ENCODE results near the gene AGPAT2.

Gene AGPAT2

DNA sequence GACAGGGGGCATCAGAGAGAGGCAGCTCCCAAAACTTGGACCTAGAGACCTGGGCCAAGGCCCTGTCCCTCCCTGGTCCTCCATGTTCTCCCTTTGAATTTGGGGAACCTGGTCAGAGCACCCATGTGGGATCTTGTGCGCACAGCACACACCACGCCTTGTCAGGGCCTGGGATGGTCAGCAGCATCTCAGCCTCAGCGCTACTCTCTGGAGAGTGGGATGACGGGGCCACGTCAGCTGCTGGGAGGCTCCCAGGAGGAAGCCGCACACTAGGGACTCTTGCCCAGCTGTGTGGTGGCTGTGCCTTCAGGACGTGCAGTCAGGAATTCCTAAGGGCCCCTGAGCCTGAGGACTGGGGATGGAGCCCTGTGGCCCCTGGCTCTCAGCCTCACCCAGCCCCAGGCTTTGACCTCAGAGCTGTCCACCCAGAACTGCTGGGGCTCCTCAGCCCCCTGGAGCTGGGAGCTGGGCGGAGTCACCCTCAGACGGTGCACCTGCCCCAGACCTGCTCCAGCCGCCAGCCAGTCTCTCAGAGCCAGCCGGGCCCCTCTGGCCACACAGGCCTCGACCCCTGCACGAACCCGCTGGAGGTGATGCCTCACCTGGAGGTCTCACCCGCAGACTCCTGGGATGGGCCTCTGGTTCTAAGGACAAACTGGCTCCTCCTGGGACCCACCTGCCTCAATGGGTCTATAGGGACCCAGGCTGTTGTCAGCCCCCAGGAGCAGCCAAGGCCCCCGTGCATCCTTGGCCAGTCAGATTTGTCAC, 62.9 kb downstream of the AGPAT2 start:
- DNase-seq (no peak), ATAC-seq (ENCODE audit: insufficient read depth, low read depth) (no peak)
- Histone ChIP-seq H3K4me2 (ENCODE audit: insufficient read depth, low read length) (peak overlapping the region; percentile 33; the same call in 1 of the 2 replicates), H2AFZ (ENCODE audit: low read depth, low read length) (no peak overlapping the region), H3K4me3 (ENCODE audit: low read depth in 1 of 2, low read length in 2 of 2) (no peak overlapping the region), H3K4me1 (ENCODE audit: insufficient read depth, low read length) (peaks cover 79% of the 10 kb centered on the region), H3K27ac (ENCODE audit: low read length) (peak overlapping the region; percentile 93), H3K9me3 (ENCODE audit: insufficient read depth, low read length, severe bottlenecking) (no peaks in the 10 kb centered on the region), H4K20me1 (ENCODE audit: insufficient read depth, low read length) (no peaks in the 10 kb centered on the region), H3K36me3 (ENCODE audit: insufficient read depth, low read length) (no peaks in the 10 kb centered on the region), H3K27me3 (ENCODE audit: insufficient read depth, low read length, poor library complexity) (no peaks in the 10 kb centered on the region), H3K9ac (ENCODE audit: low read depth, low read length) (peak overlapping the region; percentile 62), H3K79me2 (ENCODE audit: insufficient read depth, low read length) (peaks cover 4% of the 10 kb centered on the region)
- TF ChIP-seq, protein P1, sequence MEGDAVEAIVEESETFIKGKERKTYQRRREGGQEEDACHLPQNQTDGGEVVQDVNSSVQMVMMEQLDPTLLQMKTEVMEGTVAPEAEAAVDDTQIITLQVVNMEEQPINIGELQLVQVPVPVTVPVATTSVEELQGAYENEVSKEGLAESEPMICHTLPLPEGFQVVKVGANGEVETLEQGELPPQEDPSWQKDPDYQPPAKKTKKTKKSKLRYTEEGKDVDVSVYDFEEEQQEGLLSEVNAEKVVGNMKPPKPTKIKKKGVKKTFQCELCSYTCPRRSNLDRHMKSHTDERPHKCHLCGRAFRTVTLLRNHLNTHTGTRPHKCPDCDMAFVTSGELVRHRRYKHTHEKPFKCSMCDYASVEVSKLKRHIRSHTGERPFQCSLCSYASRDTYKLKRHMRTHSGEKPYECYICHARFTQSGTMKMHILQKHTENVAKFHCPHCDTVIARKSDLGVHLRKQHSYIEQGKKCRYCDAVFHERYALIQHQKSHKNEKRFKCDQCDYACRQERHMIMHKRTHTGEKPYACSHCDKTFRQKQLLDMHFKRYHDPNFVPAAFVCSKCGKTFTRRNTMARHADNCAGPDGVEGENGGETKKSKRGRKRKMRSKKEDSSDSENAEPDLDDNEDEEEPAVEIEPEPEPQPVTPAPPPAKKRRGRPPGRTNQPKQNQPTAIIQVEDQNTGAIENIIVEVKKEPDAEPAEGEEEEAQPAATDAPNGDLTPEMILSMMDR (IDR thresholded peaks at IDR 0.05; ENCODE audit: borderline replicate concordance, extremely low read depth, low read length, poor library complexity, severe bottlenecking) = no peak
- TF ChIP-seq EZH2 (IDR thresholded peaks at IDR 0.05; ENCODE audit: borderline replicate concordance, low read depth, low read length, severe bottlenecking) = no peak

DNA sequence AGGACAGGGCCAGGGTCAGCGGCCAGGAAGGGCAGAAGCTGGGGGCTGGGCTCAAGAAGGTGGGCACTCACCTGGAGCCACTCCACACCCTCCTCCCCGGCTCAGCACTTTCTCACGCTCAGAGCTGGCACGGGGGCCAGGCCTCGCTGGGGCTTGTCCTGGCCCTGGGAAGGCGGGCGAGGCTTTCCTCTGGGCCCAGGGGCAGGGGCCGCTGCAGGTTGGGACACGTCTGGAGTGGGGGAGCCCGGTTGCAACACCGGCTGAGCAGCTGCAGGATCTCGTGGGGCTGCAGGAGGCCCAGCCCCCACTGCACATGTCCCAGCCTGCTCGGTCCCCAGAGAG, 63.4 kb downstream of the AGPAT2 start:
- TF ChIP-seq EZH2 (IDR thresholded peaks at IDR 0.05; ENCODE audit: borderline replicate concordance, low read depth, low read length, severe bottlenecking) = no peak
- TF ChIP-seq, protein P1 (IDR thresholded peaks at IDR 0.05; ENCODE audit: borderline replicate concordance, extremely low read depth, low read length, poor library complexity, severe bottlenecking) = no peak
- Histone ChIP-seq H3K79me2 (ENCODE audit: insufficient read depth, low read length) (peaks cover 4% of the 10 kb centered on the region), H4K20me1 (ENCODE audit: insufficient read depth, low read length) (no peaks in the 10 kb centered on the region), H3K36me3 (ENCODE audit: insufficient read depth, low read length) (no peaks in the 10 kb centered on the region), H3K9me3 (ENCODE audit: insufficient read depth, low read length, severe bottlenecking) (no peaks in the 10 kb centered on the region), H3K4me1 (ENCODE audit: insufficient read depth, low read length) (peaks cover 81% of the 10 kb centered on the region), H3K27me3 (ENCODE audit: insufficient read depth, low read length, poor library complexity) (no peaks in the 10 kb centered on the region), H2AFZ (ENCODE audit: low read depth, low read length) (no peak overlapping the region), H3K27ac (ENCODE audit: low read length) (peak overlapping the region; percentile 93), H3K9ac (ENCODE audit: low read depth, low read length) (peak overlapping the region; percentile 62), H3K4me3 (ENCODE audit: low read depth in 1 of 2, low read length in 2 of 2) (peak overlapping the region in 1 of 2 experiments; percentile 36; a peak in 1 of 4 replicates), H3K4me2 (ENCODE audit: insufficient read depth, low read length) (peak overlapping the region; percentile 33)
- ATAC-seq (ENCODE audit: insufficient read depth, low read depth) = peak; percentile 57
- DNase-seq = peak; percentile 79

Measured in DND-41 (cell line).